Mucosa of descending colon (tissue), 3 donors: ENCODE data around the gene IL4. TPM values are rescaled to one million over a fixed set of nuclear protein-coding genes. Genes with fewer than 3 reads are reported as not detected.

Experiments
- ATAC-seq: fragments of 200-7000 bp; cut with Tn5 transposase; one replicate; pipeline ENCODE4 v1.9.1; 2020; ENCODE audit warnings: mild to moderate bottlenecking, moderate library complexity
- DNase-seq, 3 donors: peaks; one replicate each; pipeline ENCODE4 v3.0.0-alpha.2; 2020
- H3K36me3 ChIP-seq: fragments of 200-600 bp; one replicate; pipeline ENCODE4 v1.8.0; 2021; ENCODE audit warnings: low read depth, mild to moderate bottlenecking
- H3K4me1 ChIP-seq: fragments of 200-600 bp; one replicate; pipeline ENCODE4 v1.8.0; 2021; ENCODE audit warnings: low read depth, mild to moderate bottlenecking
- H3K4me3 ChIP-seq: fragments of 200-600 bp; one replicate; pipeline ENCODE4 v1.8.0; 2021; ENCODE audit warnings: mild to moderate bottlenecking
- H3K9me3 ChIP-seq: fragments of 200-600 bp; one replicate; pipeline ENCODE4 v1.8.0; 2021; ENCODE audit warnings: mild to moderate bottlenecking
- intact Hi-C, 2 donors: fragments of 100-400 bp; cut with DNase I in 1 of 2; cut with micrococcal nuclease in 1 of 2; formaldehyde crosslinking; loops; one replicate each; pipeline versions ENCODE4 v1.11.0 to v1.11.1; 2022; cut with DNase I, micrococcal nuclease
- total RNA-seq, 3 donors: library from RNA; stranded (reverse); fragmentation: NEBNext Ultra II Directional in 2 of 3; extraction: Animal tissue kit (Norgen Biotek cat#: 25700) in 2 of 3; gene quantifications; one replicate each; pipeline versions ENCODE4 v1.2.1 to v1.2.4, GENCODE V29; 2021 to 2023
- TF ChIP-seq, protein P1 (sequence below): fragments of 200-600 bp; IDR thresholded peaks from one replicate; pipeline ENCODE4 v1.8.0; 2022; ENCODE audit warnings: antibody characterized with exemption, mild to moderate bottlenecking
- donor health status: DM: no; HTN: no; CAD: no; lungs with moderate emphysema.
- donor health status: DM: no; HTN: no; CAD: no.
- donor health status: DM: no; HTN: yes; CAD: no.

IL4 gene
- total RNA-seq, 3 donors from 2014 or later, result not detected

DNA sequence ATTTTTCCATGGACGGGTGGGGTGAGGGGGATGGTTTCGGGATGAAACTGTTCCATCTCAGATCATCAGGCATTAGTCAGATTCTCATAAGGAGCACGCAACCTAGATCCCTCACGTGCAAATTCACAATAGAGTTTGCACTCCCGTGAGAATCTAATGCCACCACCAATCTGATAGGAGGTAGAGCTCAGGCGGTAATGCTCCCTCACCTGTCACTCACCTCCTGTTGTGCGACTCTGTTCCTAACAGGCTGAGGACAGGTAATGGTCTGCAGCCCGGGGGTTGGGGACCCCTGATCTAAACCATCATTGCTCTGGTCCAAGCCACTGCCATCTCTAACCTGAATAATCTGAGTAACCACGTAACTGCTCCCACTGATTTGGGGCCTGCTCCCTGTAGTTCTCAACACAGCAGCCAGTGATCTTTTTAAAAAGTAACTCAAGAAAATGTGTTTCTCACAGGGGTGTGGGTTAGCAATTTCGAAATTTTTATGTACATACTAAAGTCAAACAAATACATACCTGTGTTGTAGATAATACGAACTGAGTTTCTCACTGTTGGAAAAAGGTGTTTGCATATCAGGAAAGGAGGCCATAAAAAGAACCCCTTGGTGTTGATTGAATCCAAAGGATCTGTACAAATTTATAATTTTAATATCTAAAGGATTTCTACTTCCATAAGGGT lies 27.1 kb upstream of the IL4 start:
- TF ChIP-seq, protein P1, sequence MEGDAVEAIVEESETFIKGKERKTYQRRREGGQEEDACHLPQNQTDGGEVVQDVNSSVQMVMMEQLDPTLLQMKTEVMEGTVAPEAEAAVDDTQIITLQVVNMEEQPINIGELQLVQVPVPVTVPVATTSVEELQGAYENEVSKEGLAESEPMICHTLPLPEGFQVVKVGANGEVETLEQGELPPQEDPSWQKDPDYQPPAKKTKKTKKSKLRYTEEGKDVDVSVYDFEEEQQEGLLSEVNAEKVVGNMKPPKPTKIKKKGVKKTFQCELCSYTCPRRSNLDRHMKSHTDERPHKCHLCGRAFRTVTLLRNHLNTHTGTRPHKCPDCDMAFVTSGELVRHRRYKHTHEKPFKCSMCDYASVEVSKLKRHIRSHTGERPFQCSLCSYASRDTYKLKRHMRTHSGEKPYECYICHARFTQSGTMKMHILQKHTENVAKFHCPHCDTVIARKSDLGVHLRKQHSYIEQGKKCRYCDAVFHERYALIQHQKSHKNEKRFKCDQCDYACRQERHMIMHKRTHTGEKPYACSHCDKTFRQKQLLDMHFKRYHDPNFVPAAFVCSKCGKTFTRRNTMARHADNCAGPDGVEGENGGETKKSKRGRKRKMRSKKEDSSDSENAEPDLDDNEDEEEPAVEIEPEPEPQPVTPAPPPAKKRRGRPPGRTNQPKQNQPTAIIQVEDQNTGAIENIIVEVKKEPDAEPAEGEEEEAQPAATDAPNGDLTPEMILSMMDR, result no peak
- Histone ChIP-seq H3K36me3 (no peaks in the 10 kb centered on the region), H3K9me3 (no peaks in the 10 kb centered on the region), H3K4me1 (no peaks in the 10 kb centered on the region), H3K4me3 (no peak overlapping the region)
- ATAC-seq (no peak), DNase-seq (no peak)
- intact Hi-C loops, result no loop called here

DNA sequence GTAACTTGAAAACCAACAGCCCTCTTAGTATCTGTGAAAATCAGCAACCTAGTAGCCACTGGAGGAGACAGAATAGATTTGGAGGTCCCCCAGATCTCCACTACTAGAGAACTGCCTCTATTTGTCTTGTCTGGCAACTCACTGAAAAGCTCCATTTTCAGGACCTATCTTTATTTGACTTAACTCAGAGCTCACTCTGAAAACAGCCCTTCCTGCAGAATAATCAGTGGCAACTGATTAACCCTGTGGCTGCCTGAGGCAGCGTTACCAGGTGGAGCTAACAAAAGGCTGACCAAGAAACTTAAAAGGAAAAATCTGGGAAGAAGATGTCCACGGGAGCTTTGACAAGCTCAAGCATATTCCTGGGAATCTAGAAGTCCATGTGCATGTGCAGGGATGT lies 26.3 kb upstream of the IL4 start:
- intact Hi-C loops, result no loop called here
- TF ChIP-seq, protein P1, result no peak
- Histone ChIP-seq H3K36me3 (no peaks in the 10 kb centered on the region), H3K9me3 (no peaks in the 10 kb centered on the region), H3K4me1 (no peaks in the 10 kb centered on the region), H3K4me3 (no peak overlapping the region)
- no peak for ATAC-seq
- no peak for DNase-seq

DNA sequence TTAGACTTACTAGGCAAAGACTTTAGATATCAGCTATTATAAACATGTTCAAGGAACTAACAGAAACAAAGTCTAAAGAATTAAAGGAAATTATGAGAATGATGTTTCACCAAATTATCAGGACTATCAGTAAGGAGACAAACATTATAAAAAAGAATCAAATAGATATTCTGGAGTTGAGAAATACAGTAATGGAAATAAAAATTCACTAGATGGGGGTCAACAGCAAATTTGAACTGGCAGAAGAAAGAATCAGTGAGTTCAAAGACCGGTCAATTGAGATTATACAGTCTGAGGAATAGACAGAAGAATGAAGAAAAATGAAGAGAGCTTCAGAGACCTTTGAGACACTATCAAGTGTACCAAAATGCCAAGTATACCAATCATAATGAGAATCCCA lies 25.4 kb upstream of the IL4 start:
- no peak for ATAC-seq
- H3K4me1 ChIP-seq, result no peaks in the 10 kb centered on the region

DNA sequence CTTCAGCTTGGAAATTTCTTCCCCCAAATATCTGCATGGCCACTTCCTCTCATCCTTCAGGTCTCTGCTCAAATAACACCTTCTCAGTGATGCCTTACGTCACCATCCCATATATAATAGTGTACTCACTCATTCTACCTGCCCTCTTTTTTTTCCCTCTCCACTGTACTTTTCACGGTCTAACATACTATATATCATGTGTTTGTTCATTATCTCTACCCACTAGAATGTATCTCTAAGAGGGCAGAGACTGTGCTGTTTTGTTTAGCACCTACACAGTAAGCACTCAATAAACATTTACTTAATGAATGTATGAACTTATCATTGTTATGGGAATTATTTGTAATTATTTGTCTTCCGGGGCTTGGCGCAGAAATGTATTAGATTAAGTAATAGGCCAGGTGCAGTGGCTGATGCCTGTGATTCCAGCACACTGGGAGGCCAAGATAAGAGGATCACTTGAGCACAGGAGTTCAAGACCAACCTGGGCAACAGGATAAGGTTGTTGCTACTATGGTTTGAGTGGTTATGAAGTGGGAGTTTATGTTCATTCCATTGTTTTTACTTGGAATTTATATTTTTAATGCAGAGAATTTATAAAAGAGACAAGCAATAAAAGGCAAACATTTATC lies 21.8 kb upstream of the IL4 start:
- no peak for ATAC-seq
- H3K9me3 ChIP-seq, result no peaks in the 10 kb centered on the region
- DNase-seq, result no peak
- no peaks in the 10 kb centered on the region for H3K36me3 ChIP-seq
- TF ChIP-seq, protein P1, result no peak
- no peaks in the 10 kb centered on the region for H3K4me1 ChIP-seq
- no peak overlapping the region for H3K4me3 ChIP-seq
- intact Hi-C loops, result no loop called here

More for the DNA sequence above, 25.4 kb upstream of the IL4 start:
- TF ChIP-seq, protein P1, result no peak
- Histone ChIP-seq H3K36me3 (no peaks in the 10 kb centered on the region), H3K9me3 (no peaks in the 10 kb centered on the region), H3K4me3 (no peak overlapping the region)
- DNase-seq, result no peak
- intact Hi-C loops, result no loop called here

DNA sequence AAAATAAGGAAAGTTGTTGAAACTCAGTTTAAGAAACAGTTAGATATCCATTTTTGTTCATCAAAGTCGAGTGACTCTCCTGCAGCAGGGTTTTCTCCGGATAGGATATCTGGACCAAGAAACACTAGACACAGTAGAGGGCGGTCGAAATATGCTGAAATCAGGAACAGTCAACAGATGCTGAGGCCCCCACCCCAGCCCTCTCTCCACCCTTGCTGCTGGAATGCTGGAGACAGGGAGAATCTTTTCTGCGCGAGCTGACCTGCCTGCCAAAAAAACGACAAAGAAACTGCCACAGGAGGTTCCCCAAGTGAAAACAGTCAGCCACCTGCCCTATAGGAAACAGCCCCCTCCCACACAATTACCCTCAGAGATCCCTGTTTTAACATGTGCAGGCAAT lies 20.1 kb upstream of the IL4 start:
- Histone ChIP-seq H3K36me3 (no peaks in the 10 kb centered on the region), H3K4me1 (no peaks in the 10 kb centered on the region), H3K4me3 (no peak overlapping the region), H3K9me3 (no peaks in the 10 kb centered on the region)
- TF ChIP-seq, protein P1, result no peak
- ATAC-seq (no peak), DNase-seq (no peak)
- intact Hi-C loops, result no loop called here
